ENCODE data around the gene CALHM6. TPM values are rescaled to one million over a fixed set of nuclear protein-coding genes. Genes with fewer than 3 reads are reported as not detected.

CALHM6 gene
- total and polyA plus RNA-seq, 10 of the 15 experiments (the other 5 are each of a cell fraction or from before 2014, with no cell fraction given) = 0.15 to 3.4 (median 1.3) TPM

DNA sequence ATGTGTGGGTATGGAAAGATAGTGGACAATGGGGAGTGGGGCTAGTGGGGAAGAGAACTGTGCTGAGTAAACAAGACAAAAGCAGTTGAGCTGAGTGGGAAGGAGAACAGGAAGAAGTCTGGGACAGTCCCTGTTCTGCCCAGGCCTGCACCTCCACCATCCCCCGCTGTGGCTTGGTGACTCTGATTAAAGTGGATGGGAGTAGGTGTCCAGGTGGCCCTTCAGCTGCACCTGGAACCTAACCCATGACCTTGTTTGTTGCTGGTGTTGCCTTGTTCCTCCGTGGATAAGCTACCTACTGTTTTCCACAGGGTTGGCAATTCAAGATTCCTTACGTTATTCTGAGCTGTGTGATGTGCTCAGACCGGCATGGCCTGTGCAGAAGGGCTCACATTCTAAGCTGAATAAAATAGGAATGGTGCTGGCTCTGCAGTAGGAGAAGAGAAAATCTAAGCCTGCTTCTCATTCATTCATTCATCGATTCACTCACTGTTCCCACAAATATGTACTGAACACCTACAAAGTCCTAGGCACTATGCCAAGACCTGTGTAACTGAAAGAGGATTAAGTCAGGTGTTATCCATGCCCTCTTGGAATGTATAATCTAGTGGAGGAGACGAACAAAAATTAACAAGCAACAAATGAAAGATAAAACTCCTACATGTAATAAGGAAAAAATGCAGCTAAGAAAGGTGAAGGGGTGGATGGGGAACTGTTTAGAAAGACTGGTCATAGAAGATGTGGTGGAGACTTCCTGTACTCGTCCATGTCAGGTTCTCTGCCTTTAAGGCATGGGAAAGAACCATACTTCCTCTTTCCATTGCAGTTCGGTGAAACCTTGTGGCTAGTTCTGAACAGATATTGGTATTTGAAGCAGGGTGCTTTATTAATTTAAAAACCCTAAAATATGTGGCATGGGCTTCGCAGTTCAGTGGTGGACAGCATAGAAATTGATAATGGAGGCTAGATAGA is 10.1 kb upstream of the CALHM6 start (continued):
- TF ChIP-seq IKZF1 (conservative IDR thresholded peaks at IDR 0.05) (peak; percentile 53; the same call in 1 of the 2 replicates), RAD51 (IDR thresholded peaks at IDR 0.05) (no peak), NBN (IDR thresholded peaks at IDR 0.05) (no peak), MEF2A (IDR thresholded peaks at IDR 0.05; ENCODE audit: insufficient read depth, low read depth, low read length) (no peak)

GRCh38 chr6:116451916-116452315 is 9.3 kb upstream of the CALHM6 start:
- Histone ChIP-seq H3K4me1 (ENCODE audit: control insufficient read depth, insufficient read depth, low read length) (peaks cover 10% of the 10 kb centered on the region), H3K4me3 (no peak overlapping the region), H3K27me3 (replicated peaks in 1 of 2; ENCODE audit: control insufficient read depth in 2 of 2, insufficient read depth in 2 of 2, low read length in 1 of 2) (no peaks in the 10 kb centered on the region), H3K36me3 (ENCODE audit: control insufficient read depth in 2 of 2, insufficient read depth in 2 of 2, low read length in 1 of 2) (no peaks in the 10 kb centered on the region), H3K9ac (ENCODE audit: control insufficient read depth, insufficient read depth, low read length) (no peak overlapping the region), H3K27ac (ENCODE audit: control insufficient read depth, insufficient read depth) (no peak overlapping the region), H4K20me1 (ENCODE audit: control insufficient read depth, insufficient read depth) (no peaks in the 10 kb centered on the region), H3K4me2 (ENCODE audit: control insufficient read depth, insufficient read depth) (no peak overlapping the region), H3K79me2 (ENCODE audit: control insufficient read depth, insufficient read depth, low read length) (no peaks in the 10 kb centered on the region), H3K9me3 (replicated peaks; ENCODE audit: control insufficient read depth, insufficient read depth, low read length) (no peaks in the 10 kb centered on the region), H2AFZ (ENCODE audit: control insufficient read depth, low read depth, low read length) (no peak overlapping the region)
- SMC1A ChIA-PET (ENCODE audit: uncharacterized antibody, unreplicated experiment) = interaction anchor here (0.7 to 2.1 kb wide), 3 partner anchors 19 to 165 kb away, joined by 3 to 9 read pairs (median 4); no protein-coding TSS in a partner anchor
- intact Hi-C loops (cut with micrococcal nuclease; ENCODE audit: unreplicated experiment) = no loop called here
- CTCF ChIA-PET = interaction anchor here (1.0 to 4.3 kb wide), 4 partner anchors 20 to 163 kb away, joined by 4 to 25 read pairs (median 4); no protein-coding TSS in a partner anchor
- TF ChIP-seq BHLHE40 (IDR thresholded peaks at IDR 0.05; ENCODE audit: borderline replicate concordance in 1 of 2, low read depth in 2 of 2, low read length in 1 of 2) (no peak), TBL1XR1 (IDR thresholded peaks at IDR 0.05; ENCODE audit: low read depth, low read length) (no peak), CHD2 (IDR thresholded peaks at IDR 0.05; ENCODE audit: borderline replicate concordance, low read depth, low read length) (no peak), ZNF622 (IDR thresholded peaks at IDR 0.05) (no peak), JUND (IDR thresholded peaks at IDR 0.05; ENCODE audit: low read depth, low read length) (no peak), HCFC1 (IDR thresholded peaks at IDR 0.05; ENCODE audit: low read length) (no peak), ZZZ3 (IDR thresholded peaks at IDR 0.05; ENCODE audit: control insufficient read depth, insufficient read length, low read depth) (no peak)
- TF ChIP-seq, protein P1, sequence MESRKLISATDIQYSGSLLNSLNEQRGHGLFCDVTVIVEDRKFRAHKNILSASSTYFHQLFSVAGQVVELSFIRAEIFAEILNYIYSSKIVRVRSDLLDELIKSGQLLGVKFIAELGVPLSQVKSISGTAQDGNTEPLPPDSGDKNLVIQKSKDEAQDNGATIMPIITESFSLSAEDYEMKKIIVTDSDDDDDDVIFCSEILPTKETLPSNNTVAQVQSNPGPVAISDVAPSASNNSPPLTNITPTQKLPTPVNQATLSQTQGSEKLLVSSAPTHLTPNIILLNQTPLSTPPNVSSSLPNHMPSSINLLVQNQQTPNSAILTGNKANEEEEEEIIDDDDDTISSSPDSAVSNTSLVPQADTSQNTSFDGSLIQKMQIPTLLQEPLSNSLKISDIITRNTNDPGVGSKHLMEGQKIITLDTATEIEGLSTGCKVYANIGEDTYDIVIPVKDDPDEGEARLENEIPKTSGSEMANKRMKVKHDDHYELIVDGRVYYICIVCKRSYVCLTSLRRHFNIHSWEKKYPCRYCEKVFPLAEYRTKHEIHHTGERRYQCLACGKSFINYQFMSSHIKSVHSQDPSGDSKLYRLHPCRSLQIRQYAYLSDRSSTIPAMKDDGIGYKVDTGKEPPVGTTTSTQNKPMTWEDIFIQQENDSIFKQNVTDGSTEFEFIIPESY (IDR thresholded peaks at IDR 0.05) = no peak
- DNase-seq (ENCODE audit: low read depth, low spot score) = no peak
- in situ Hi-C loops (cut with MboI) = no loop called here
- BruUV-seq (replicated peaks) = no TSS peak
- FAIRE-seq = no peak
- no peak for ATAC-seq
- RAD21 ChIA-PET (ENCODE audit: unreplicated experiment) = interaction anchor here (0.8 to 1.7 kb wide), 4 partner anchors 10 to 234 kb away, joined by 3 to 4 read pairs (median 4); no protein-coding TSS in a partner anchor
- POLR2A ChIA-PET = no interaction called here

All from GM12878 (cell line).